Measurements from ENCODE around the gene PNN. TPM values are rescaled to one million over a fixed set of nuclear protein-coding genes. Genes with fewer than 3 reads are reported as not detected.
A peak's percentile ranks its signal among the peaks of the same experiment; 100 is the strongest.
"Not testable (repeated sequence)": the region's sequence is repeated elsewhere in the genome, so short reads cannot be mapped to it uniquely, and the experiment has no call there.

PNN gene
- total RNA-seq, 2 experiments from 2014 or later = 87.8 to 98.3 TPM

GRCh38 chr14:39211109-39211741 lies 36.2 kb downstream of the PNN start:
- Mint-ChIP-seq H3K36me3 (ENCODE audit: low read depth) (no peaks in the 10 kb centered on the region), H3K27ac (no peak overlapping the region), H3K27me3 (no peaks in the 10 kb centered on the region), H3K9me3 (ENCODE audit: low read depth) (peaks cover 3% of the 10 kb centered on the region), H3K4me3 (no peak overlapping the region), H3K4me1 (peaks cover 19% of the 10 kb centered on the region)
- ATAC-seq (no peak), DNase-seq (no peak)
- intact Hi-C loops (cut with DNase I, micrococcal nuclease) = no loop called here
- CTCF ChIA-PET = no interaction called here
- POLR2A ChIA-PET = no interaction called here

- Mint-ChIP-seq H3K36me3 (ENCODE audit: low read depth) (no peaks in the 10 kb centered on the region), H3K4me1 (peaks cover 12% of the 10 kb centered on the region), H3K27ac (no peak overlapping the region), H3K27me3 (no peaks in the 10 kb centered on the region), H3K4me3 (no peak overlapping the region), H3K9me3 (ENCODE audit: low read depth) (peaks cover 3% of the 10 kb centered on the region)
- ATAC-seq (no peak), DNase-seq (no peak)
- CTCF ChIA-PET = no interaction called here
- intact Hi-C loops (cut with DNase I, micrococcal nuclease) = no loop called here
- POLR2A ChIA-PET = no interaction called here
These were observed 37.0 kb downstream of the PNN start for GRCh38 chr14:39212034-39212433.

- H3K4me3 Mint-ChIP-seq = no peak overlapping the region
- peaks cover 11% of the 10 kb centered on the region for H3K4me1 Mint-ChIP-seq
- intact Hi-C loops (cut with DNase I, micrococcal nuclease) = no loop called here
- H3K9me3 Mint-ChIP-seq (ENCODE audit: low read depth) = peaks cover 1% of the 10 kb centered on the region
- DNase-seq = no peak
- no peaks in the 10 kb centered on the region for H3K27me3 Mint-ChIP-seq
- ChIA-PET CTCF (no interaction called here), POLR2A (interaction anchor here (0.6 kb wide), 1 partner anchor 20 kb away, joined by 4 read pairs; no protein-coding TSS in a partner anchor)
- no peak for ATAC-seq
- no peaks in the 10 kb centered on the region for H3K36me3 Mint-ChIP-seq (ENCODE audit: low read depth)
- no peak overlapping the region for H3K27ac Mint-ChIP-seq
These were observed 37.6 kb downstream of the PNN start for GRCh38 chr14:39212693-39213092.

- ChIA-PET CTCF (no interaction called here), POLR2A (interaction anchor here (0.8 kb wide), 1 partner anchor 107 kb away, joined by 3 read pairs; no protein-coding TSS in a partner anchor)
- H3K4me3 Mint-ChIP-seq = no peak overlapping the region
- ATAC-seq (no peak), DNase-seq (no peak)
- no peaks in the 10 kb centered on the region for H3K36me3 Mint-ChIP-seq (ENCODE audit: low read depth)
- no peak overlapping the region for H3K27ac Mint-ChIP-seq
- peaks cover 16% of the 10 kb centered on the region for H3K4me1 Mint-ChIP-seq
- intact Hi-C loops (cut with DNase I, micrococcal nuclease) = no loop called here
- H3K9me3 Mint-ChIP-seq (ENCODE audit: low read depth) = no peaks in the 10 kb centered on the region
- no peaks in the 10 kb centered on the region for H3K27me3 Mint-ChIP-seq
These were observed 42.3 kb downstream of the PNN start for GRCh38 chr14:39217214-39217879.

- peaks cover 16% of the 10 kb centered on the region for H3K4me1 Mint-ChIP-seq
- peak; percentile 57 for ATAC-seq
- no peaks in the 10 kb centered on the region for H3K9me3 Mint-ChIP-seq (ENCODE audit: low read depth)
- CTCF ChIA-PET = interaction anchor here (0.6 kb wide), 1 partner anchor 1505 kb away, joined by 3 read pairs; no protein-coding TSS in a partner anchor
- no peak overlapping the region for H3K27ac Mint-ChIP-seq
- POLR2A ChIA-PET = interaction anchor here (0.8 kb wide), 1 partner anchor 106 kb away, joined by 3 read pairs; no protein-coding TSS in a partner anchor
- no peaks in the 10 kb centered on the region for H3K27me3 Mint-ChIP-seq
- intact Hi-C loops (cut with DNase I, micrococcal nuclease) = no loop called here
- no peak overlapping the region for H3K4me3 Mint-ChIP-seq
- no peak for DNase-seq
- H3K36me3 Mint-ChIP-seq (ENCODE audit: low read depth) = no peaks in the 10 kb centered on the region
These were observed 43.2 kb downstream of the PNN start for GRCh38 chr14:39218171-39218769.

- H3K27ac Mint-ChIP-seq = peak overlapping the region; percentile 12
- ChIA-PET POLR2A (interaction anchor here (1.4 kb wide), 1 partner anchor 10 kb away, joined by 3 read pairs; no protein-coding TSS in a partner anchor), CTCF (no interaction called here)
- H3K36me3 Mint-ChIP-seq (ENCODE audit: low read depth) = no peaks in the 10 kb centered on the region
- no peaks in the 10 kb centered on the region for H3K27me3 Mint-ChIP-seq
- H3K4me1 Mint-ChIP-seq = peaks cover 16% of the 10 kb centered on the region
- no peak overlapping the region for H3K4me3 Mint-ChIP-seq
- no peaks in the 10 kb centered on the region for H3K9me3 Mint-ChIP-seq (ENCODE audit: low read depth)
- no peak for ATAC-seq
- no peak for DNase-seq
- intact Hi-C loops (cut with DNase I, micrococcal nuclease) = no loop called here
These were observed 44.0 kb downstream of the PNN start for GRCh38 chr14:39219075-39219499.

- CTCF ChIA-PET; H3K27me3 Mint-ChIP-seq; H3K36me3 Mint-ChIP-seq (ENCODE audit: low read depth); POLR2A ChIA-PET; H3K4me3 Mint-ChIP-seq; intact Hi-C loops (cut with DNase I, micrococcal nuclease); H3K9me3 Mint-ChIP-seq (ENCODE audit: low read depth); ATAC-seq; H3K27ac Mint-ChIP-seq; DNase-seq: not testable (repeated sequence)
- H3K4me1 Mint-ChIP-seq = peaks cover 16% of the 10 kb centered on the region
These were observed 45.4 kb downstream of the PNN start for GRCh38 chr14:39220473-39220872.

- peaks cover 42% of the 10 kb centered on the region for H3K4me1 Mint-ChIP-seq
- no peaks in the 10 kb centered on the region for H3K36me3 Mint-ChIP-seq (ENCODE audit: low read depth)
- intact Hi-C loops (cut with DNase I, micrococcal nuclease) = no loop called here
- no peak overlapping the region for H3K4me3 Mint-ChIP-seq
- no peak for ATAC-seq
- no peak for DNase-seq
- ChIA-PET POLR2A (no interaction called here), CTCF (no interaction called here)
- no peaks in the 10 kb centered on the region for H3K27me3 Mint-ChIP-seq
- peak overlapping the region; percentile 94 for H3K27ac Mint-ChIP-seq
- no peaks in the 10 kb centered on the region for H3K9me3 Mint-ChIP-seq (ENCODE audit: low read depth)
These were observed 53.0 kb downstream of the PNN start for GRCh38 chr14:39228044-39228443.

GRCh38 chr14:39228509-39229221 lies 53.6 kb downstream of the PNN start:
- Mint-ChIP-seq H3K4me3 (peak overlapping the region; percentile 20), H3K36me3 (ENCODE audit: low read depth) (no peaks in the 10 kb centered on the region), H3K27ac (peak overlapping the region; percentile 94), H3K27me3 (no peaks in the 10 kb centered on the region), H3K9me3 (ENCODE audit: low read depth) (no peaks in the 10 kb centered on the region), H3K4me1 (peaks cover 44% of the 10 kb centered on the region)
- ChIA-PET CTCF (interaction anchor here (0.8 kb wide), 1 partner anchor 39 kb away, joined by 3 read pairs; no protein-coding TSS in a partner anchor), POLR2A (interaction anchor here (0.6 to 1.4 kb wide), 5 partner anchors 9 to 84 kb away, joined by 3 to 9 read pairs (median 3); partner anchors contain the start of gene TRAPPC6B)
- ATAC-seq (no peak), DNase-seq (peak; percentile 59)
- intact Hi-C loops (cut with DNase I, micrococcal nuclease) = loop anchor here (1.0 kb wide), 6 partner anchors 39 to 204 kb away; partner anchors contain the start of genes FBXO33 (in 2 of the 2), PNN (in 2 of the 2), GEMIN2 (in 1 of the 2) and SEC23A (in 1 of the 2)

- DNase-seq (peak; percentile 76), ATAC-seq (peak; percentile 97)
- CTCF ChIA-PET = interaction anchor here (0.7 to 1.2 kb wide), 3 partner anchors 38 to 205 kb away, joined by 3 to 6 read pairs (median 4); no protein-coding TSS in a partner anchor
- Mint-ChIP-seq H3K4me1 (peaks cover 47% of the 10 kb centered on the region), H3K27ac (peak overlapping the region; percentile 94), H3K36me3 (ENCODE audit: low read depth) (no peaks in the 10 kb centered on the region), H3K4me3 (no peak overlapping the region), H3K27me3 (no peaks in the 10 kb centered on the region), H3K9me3 (ENCODE audit: low read depth) (no peaks in the 10 kb centered on the region)
- intact Hi-C loops (cut with DNase I, micrococcal nuclease) = loop anchor here (1.0 kb wide), 6 partner anchors 38 to 203 kb away; partner anchors contain the start of genes FBXO33 (in 2 of the 2), PNN (in 2 of the 2), GEMIN2 (in 1 of the 2) and SEC23A (in 1 of the 2)
- POLR2A ChIA-PET = interaction anchor here (0.6 to 1.4 kb wide), 6 partner anchors 10 to 155 kb away, joined by 3 to 9 read pairs (median 4); partner anchors contain the start of gene TRAPPC6B
These were observed 54.1 kb downstream of the PNN start for GRCh38 chr14:39229222-39229543.
